ENCODE measurements around the gene MAP3K1.

Gene MAP3K1

GRCh38 chr5:56896763-56897162 is 81.4 kb downstream of the MAP3K1 start:
- Mint-ChIP-seq H3K4me1 (ENCODE audit: low read depth) (peaks cover 5% of the 10 kb centered on the region), H3K27ac (no peak overlapping the region), H3K9me3 (ENCODE audit: low read depth) (no peaks in the 10 kb centered on the region), H3K36me3 (peaks cover 4% of the 10 kb centered on the region), H3K27me3 (no peaks in the 10 kb centered on the region), H3K4me3 (no peak overlapping the region)

- peaks cover 4% of the 10 kb centered on the region for H3K36me3 Mint-ChIP-seq
- H3K27ac Mint-ChIP-seq: no peak overlapping the region
- H3K4me1 Mint-ChIP-seq (ENCODE audit: low read depth): peaks cover 5% of the 10 kb centered on the region
- H3K9me3 Mint-ChIP-seq (ENCODE audit: low read depth): no peaks in the 10 kb centered on the region
- H3K4me3 Mint-ChIP-seq: no peak overlapping the region
- H3K27me3 Mint-ChIP-seq: no peaks in the 10 kb centered on the region
Measured at GRCh38 chr5:56898213-56898612, 82.9 kb downstream of the MAP3K1 start.

GRCh38 chr5:56900395-56900794 is 85.0 kb downstream of the MAP3K1 start:
- no peaks in the 10 kb centered on the region for H3K27me3 Mint-ChIP-seq
- H3K4me3 Mint-ChIP-seq: no peak overlapping the region
- H3K36me3 Mint-ChIP-seq: peaks cover 4% of the 10 kb centered on the region
- no peaks in the 10 kb centered on the region for H3K9me3 Mint-ChIP-seq (ENCODE audit: low read depth)
- H3K27ac Mint-ChIP-seq: no peak overlapping the region
- H3K4me1 Mint-ChIP-seq (ENCODE audit: low read depth): peaks cover 2% of the 10 kb centered on the region

- peaks cover 4% of the 10 kb centered on the region for H3K36me3 Mint-ChIP-seq
- no peaks in the 10 kb centered on the region for H3K4me1 Mint-ChIP-seq (ENCODE audit: low read depth)
- no peaks in the 10 kb centered on the region for H3K27me3 Mint-ChIP-seq
- no peak overlapping the region for H3K4me3 Mint-ChIP-seq
- H3K27ac Mint-ChIP-seq: no peak overlapping the region
- H3K9me3 Mint-ChIP-seq (ENCODE audit: low read depth): no peaks in the 10 kb centered on the region
Measured at GRCh38 chr5:56900858-56901578, 85.7 kb downstream of the MAP3K1 start.

GRCh38 chr5:56908942-56909293 is 93.6 kb downstream of the MAP3K1 start:
- Mint-ChIP-seq H3K36me3 (peaks cover 9% of the 10 kb centered on the region), H3K27ac (peak overlapping the region; percentile 77)

GRCh38 chr5:56909294-56910209 is 94.2 kb downstream of the MAP3K1 start, which contains the start of gene SETD9:
SETD9 (plus strand) TSS chr5:56909596; CDS start chr5:56909646, 50 bp downstream.
- H3K4me3 Mint-ChIP-seq: peak within 1 kb of the TSS; percentile 94
- H3K27ac Mint-ChIP-seq: peak within 1 kb of the TSS; percentile 95
- H3K4me1 Mint-ChIP-seq (ENCODE audit: low read depth): peaks cover 20% of the 10 kb centered on the region
- H3K36me3 Mint-ChIP-seq: peaks cover 9% of the 10 kb centered on the region
- H3K9me3 Mint-ChIP-seq (ENCODE audit: low read depth): no peaks in the 10 kb centered on the region
- H3K27me3 Mint-ChIP-seq: no peaks in the 10 kb centered on the region

More at GRCh38 chr5:56908942-56909293, 93.6 kb downstream of the MAP3K1 start:
- Mint-ChIP-seq H3K9me3 (ENCODE audit: low read depth) (no peaks in the 10 kb centered on the region), H3K4me3 (peak overlapping the region; percentile 94), H3K27me3 (no peaks in the 10 kb centered on the region), H3K4me1 (ENCODE audit: low read depth) (peaks cover 20% of the 10 kb centered on the region)

- Mint-ChIP-seq H3K9me3 (ENCODE audit: low read depth) (no peaks in the 10 kb centered on the region), H3K36me3 (peaks cover 9% of the 10 kb centered on the region), H3K27me3 (no peaks in the 10 kb centered on the region), H3K27ac (peak overlapping the region; percentile 95), H3K4me1 (ENCODE audit: low read depth) (peaks cover 20% of the 10 kb centered on the region), H3K4me3 (peak overlapping the region; percentile 94)
Measured at GRCh38 chr5:56910210-56910965, 95.0 kb downstream of the MAP3K1 start.

- H3K4me1 Mint-ChIP-seq (ENCODE audit: low read depth): peaks cover 14% of the 10 kb centered on the region
- H3K9me3 Mint-ChIP-seq (ENCODE audit: low read depth): no peaks in the 10 kb centered on the region
- H3K36me3 Mint-ChIP-seq: peaks cover 9% of the 10 kb centered on the region
- no peak overlapping the region for H3K27ac Mint-ChIP-seq
- no peaks in the 10 kb centered on the region for H3K27me3 Mint-ChIP-seq
- no peak overlapping the region for H3K4me3 Mint-ChIP-seq
Measured at GRCh38 chr5:56913766-56914165, 98.4 kb downstream of the MAP3K1 start.

- Mint-ChIP-seq H3K27ac (no peak overlapping the region), H3K9me3 (ENCODE audit: low read depth) (no peaks in the 10 kb centered on the region), H3K4me3 (no peak overlapping the region), H3K27me3 (no peaks in the 10 kb centered on the region), H3K36me3 (peaks cover 9% of the 10 kb centered on the region), H3K4me1 (ENCODE audit: low read depth) (peaks cover 11% of the 10 kb centered on the region)
Measured at GRCh38 chr5:56914678-56915077, 99.3 kb downstream of the MAP3K1 start.

- Mint-ChIP-seq H3K4me3 (no peak overlapping the region), H3K27ac (no peak overlapping the region), H3K4me1 (ENCODE audit: low read depth) (no peaks in the 10 kb centered on the region), H3K27me3 (no peaks in the 10 kb centered on the region), H3K36me3 (peaks cover 6% of the 10 kb centered on the region), H3K9me3 (ENCODE audit: low read depth) (no peaks in the 10 kb centered on the region)
Measured at GRCh38 chr5:56917534-56917933, 102.2 kb downstream of the MAP3K1 start.

GRCh38 chr5:56918054-56918453 is 102.7 kb downstream of the MAP3K1 start:
- Mint-ChIP-seq H3K27me3 (no peaks in the 10 kb centered on the region), H3K36me3 (peaks cover 3% of the 10 kb centered on the region), H3K4me1 (ENCODE audit: low read depth) (no peaks in the 10 kb centered on the region), H3K27ac (no peak overlapping the region), H3K9me3 (ENCODE audit: low read depth) (no peaks in the 10 kb centered on the region), H3K4me3 (no peak overlapping the region)

- no peaks in the 10 kb centered on the region for H3K9me3 Mint-ChIP-seq (ENCODE audit: low read depth)
- no peak overlapping the region for H3K27ac Mint-ChIP-seq
- H3K4me3 Mint-ChIP-seq: no peak overlapping the region
- H3K36me3 Mint-ChIP-seq: peaks cover 3% of the 10 kb centered on the region
- H3K4me1 Mint-ChIP-seq (ENCODE audit: low read depth): no peaks in the 10 kb centered on the region
- no peaks in the 10 kb centered on the region for H3K27me3 Mint-ChIP-seq
Measured at GRCh38 chr5:56919942-56920662, 104.8 kb downstream of the MAP3K1 start.

- Mint-ChIP-seq H3K27ac (no peak overlapping the region), H3K4me1 (ENCODE audit: low read depth) (no peaks in the 10 kb centered on the region), H3K9me3 (ENCODE audit: low read depth) (no peaks in the 10 kb centered on the region), H3K27me3 (no peaks in the 10 kb centered on the region), H3K4me3 (no peak overlapping the region), H3K36me3 (peaks cover 6% of the 10 kb centered on the region)
Measured at GRCh38 chr5:56922922-56923321, 107.6 kb downstream of the MAP3K1 start.

GRCh38 chr5:56934325-56934724 is 119.0 kb downstream of the MAP3K1 start:
- H3K27ac Mint-ChIP-seq: no peak overlapping the region
- H3K4me1 Mint-ChIP-seq (ENCODE audit: low read depth): no peaks in the 10 kb centered on the region
- H3K36me3 Mint-ChIP-seq: peaks cover 4% of the 10 kb centered on the region
- H3K27me3 Mint-ChIP-seq: no peaks in the 10 kb centered on the region
- H3K4me3 Mint-ChIP-seq: no peak overlapping the region
- no peaks in the 10 kb centered on the region for H3K9me3 Mint-ChIP-seq (ENCODE audit: low read depth)

Measured in activated naive CD8-positive, alpha-beta T cell (primary cell).